ENCODE data around the gene TIAM2. TPM values are rescaled to one million over a fixed set of nuclear protein-coding genes. Genes with fewer than 3 reads are reported as not detected.

The TIAM2 gene
- total RNA-seq, 4 donors from 2014 or later: 25.7 to 77.1 (median 56.6) TPM

GRCh38 chr6:155024391-155025027 lies 29.4 kb downstream of the TIAM2 start:
- H3K27ac ChIP-seq: no peak overlapping the region
- intact Hi-C loops (cut with DNase I; ENCODE audit: low total_unique reads): no loop called here
- DNase-seq: no peak
- H3K36me3 ChIP-seq: no peaks in the 10 kb centered on the region
- H3K4me1 ChIP-seq: no peaks in the 10 kb centered on the region
- TF ChIP-seq POLR2A (IDR thresholded peaks at IDR 0.05) (no peak), CTCF (IDR thresholded peaks at IDR 0.05) (no peak)
- no peaks in the 10 kb centered on the region for H3K9me3 ChIP-seq
- no peak overlapping the region for H3K4me3 ChIP-seq
- H3K27me3 ChIP-seq: no peaks in the 10 kb centered on the region

DNA sequence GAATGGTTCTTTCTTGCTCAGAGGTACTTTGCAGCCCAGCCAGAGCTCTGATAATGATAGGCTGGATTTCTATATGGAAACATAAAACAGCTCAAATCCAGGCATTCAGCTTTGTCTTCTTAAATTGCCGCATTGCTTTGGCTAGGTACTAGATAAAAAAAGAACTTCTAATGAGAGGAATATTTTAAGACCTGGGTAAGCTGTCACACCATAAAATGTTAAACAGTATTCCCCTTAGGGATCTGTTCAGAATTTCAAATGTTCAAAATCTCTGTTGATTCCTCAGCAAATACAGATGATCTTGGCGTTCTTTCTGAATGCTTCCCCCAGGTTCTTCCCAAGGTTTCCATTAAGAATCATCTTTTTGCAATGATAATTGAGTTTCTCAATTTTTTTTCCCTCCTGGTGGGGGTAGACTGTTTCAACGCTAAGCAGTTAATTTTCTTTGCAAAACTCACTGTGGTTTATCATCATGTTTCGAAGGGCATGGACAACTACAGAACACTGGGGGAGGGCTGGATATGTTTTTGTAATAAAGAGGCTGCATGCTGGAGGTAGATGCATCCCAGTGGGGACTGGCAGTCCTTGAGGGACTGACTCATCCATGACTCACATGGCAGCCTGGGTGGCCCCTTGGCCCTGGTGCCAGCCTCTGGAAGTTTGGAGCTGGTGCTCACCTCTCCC lies 31.0 kb downstream of the TIAM2 start:
- DNase-seq: peak; percentile 26 to 52
- no peak for TF ChIP-seq POLR2A (IDR thresholded peaks at IDR 0.05)
- TF ChIP-seq CTCF (IDR thresholded peaks at IDR 0.05): no peak
- Histone ChIP-seq H3K9me3 (no peaks in the 10 kb centered on the region), H3K4me3 (no peak overlapping the region), H3K27ac (peak overlapping the region in 1 of 2 donors; percentile 7), H3K27me3 (no peaks in the 10 kb centered on the region), H3K4me1 (no peaks in the 10 kb centered on the region), H3K36me3 (no peaks in the 10 kb centered on the region)
- intact Hi-C loops (cut with DNase I; ENCODE audit: low total_unique reads): no loop called here

GRCh38 chr6:155026706-155027045 lies 31.6 kb downstream of the TIAM2 start:
- H3K9me3 ChIP-seq: no peaks in the 10 kb centered on the region
- DNase-seq: no peak
- H3K4me3 ChIP-seq: no peak overlapping the region
- TF ChIP-seq CTCF (IDR thresholded peaks at IDR 0.05) (no peak), POLR2A (IDR thresholded peaks at IDR 0.05) (no peak)
- no peaks in the 10 kb centered on the region for H3K27me3 ChIP-seq
- no peak overlapping the region for H3K27ac ChIP-seq
- no peaks in the 10 kb centered on the region for H3K4me1 ChIP-seq
- intact Hi-C loops (cut with DNase I; ENCODE audit: low total_unique reads): no loop called here
- H3K36me3 ChIP-seq: no peaks in the 10 kb centered on the region

DNA sequence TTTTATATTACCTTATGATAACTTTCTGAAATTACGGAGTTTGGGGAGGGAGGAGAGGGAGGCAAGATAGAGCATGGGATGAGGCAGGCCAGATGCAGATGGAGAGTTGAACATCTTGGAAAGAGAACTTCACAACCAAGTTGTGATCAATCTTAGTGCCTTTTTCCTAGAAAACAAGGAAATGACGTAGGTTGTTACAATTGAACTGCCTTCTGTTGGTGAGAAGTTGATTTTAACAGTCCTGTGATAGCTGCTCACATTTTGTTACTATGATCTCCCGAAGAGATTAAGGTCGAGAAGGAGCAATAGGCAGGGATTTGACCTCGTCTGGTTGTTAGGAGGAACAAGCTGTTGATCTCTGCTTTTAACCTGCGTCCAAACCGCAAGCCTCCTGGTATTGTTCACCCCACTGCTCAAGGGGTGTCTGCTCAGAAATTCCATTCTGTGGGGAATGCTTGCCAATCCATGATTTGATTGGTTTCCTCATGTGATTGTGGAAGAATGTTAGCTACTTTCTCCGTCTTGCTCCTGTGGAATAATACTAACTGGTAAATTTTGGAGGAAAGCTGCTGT lies 35.1 kb downstream of the TIAM2 start:
- no peak overlapping the region for H3K4me3 ChIP-seq
- intact Hi-C loops (cut with DNase I; ENCODE audit: low total_unique reads): no loop called here
- no peaks in the 10 kb centered on the region for H3K27me3 ChIP-seq
- H3K27ac ChIP-seq: no peak overlapping the region
- DNase-seq: no peak
- TF ChIP-seq CTCF (IDR thresholded peaks at IDR 0.05) (no peak), POLR2A (IDR thresholded peaks at IDR 0.05) (no peak)
- no peaks in the 10 kb centered on the region for H3K4me1 ChIP-seq
- H3K36me3 ChIP-seq: no peaks in the 10 kb centered on the region
- H3K9me3 ChIP-seq: no peaks in the 10 kb centered on the region

GRCh38 chr6:155031091-155031490 lies 36.0 kb downstream of the TIAM2 start:
- Histone ChIP-seq H3K27ac (no peak overlapping the region), H3K27me3 (no peaks in the 10 kb centered on the region), H3K4me1 (no peaks in the 10 kb centered on the region), H3K36me3 (no peaks in the 10 kb centered on the region), H3K4me3 (no peak overlapping the region), H3K9me3 (no peaks in the 10 kb centered on the region)
- no peak for DNase-seq
- intact Hi-C loops (cut with DNase I; ENCODE audit: low total_unique reads): no loop called here
- TF ChIP-seq CTCF (IDR thresholded peaks at IDR 0.05): no peak
- TF ChIP-seq POLR2A (IDR thresholded peaks at IDR 0.05): no peak

Data from uterus (tissue), 4 donors.